NCI-H82 (cell line): ENCODE results near the gene EEF1A2.
"Not testable (repeated sequence)": the region's sequence is repeated elsewhere in the genome, so short reads cannot be mapped to it uniquely, and the experiment has no call there.

Experiments
- DNase-seq: peaks from one replicate; lab custom pipeline; 2025; lab: John Stamatoyannopoulos, UW

EEF1A2 gene

DNA sequence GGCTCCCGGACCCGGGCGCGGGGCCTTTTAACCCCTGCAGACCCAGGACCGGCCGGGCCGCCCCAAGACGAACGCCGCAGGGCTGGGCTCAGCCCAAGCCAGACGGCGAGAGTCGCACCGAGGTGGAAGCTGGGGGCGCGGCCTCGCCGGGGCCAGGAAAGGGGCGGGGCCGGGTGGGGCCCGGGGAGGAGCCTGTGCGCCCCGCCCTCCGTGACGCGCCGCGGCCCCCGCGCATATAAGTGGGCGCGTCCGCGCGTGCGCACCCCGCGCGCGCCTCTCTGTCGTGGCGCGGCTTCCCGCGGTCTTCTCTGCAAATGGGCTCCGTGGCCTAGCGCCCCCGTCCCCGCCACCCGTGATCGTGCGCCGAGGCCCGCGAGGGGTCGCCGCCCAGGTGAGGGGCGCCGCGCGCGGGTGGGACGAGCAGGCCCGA is 21.6 kb upstream of the EEF1A2 start, which contains the start of gene PPDPF:
PPDPF (plus strand) TSS at position 262 of the 430 bp plus-strand sequence. CDS start 544 bp downstream, outside the sequence.
- peak; percentile 85 for DNase-seq

DNA sequence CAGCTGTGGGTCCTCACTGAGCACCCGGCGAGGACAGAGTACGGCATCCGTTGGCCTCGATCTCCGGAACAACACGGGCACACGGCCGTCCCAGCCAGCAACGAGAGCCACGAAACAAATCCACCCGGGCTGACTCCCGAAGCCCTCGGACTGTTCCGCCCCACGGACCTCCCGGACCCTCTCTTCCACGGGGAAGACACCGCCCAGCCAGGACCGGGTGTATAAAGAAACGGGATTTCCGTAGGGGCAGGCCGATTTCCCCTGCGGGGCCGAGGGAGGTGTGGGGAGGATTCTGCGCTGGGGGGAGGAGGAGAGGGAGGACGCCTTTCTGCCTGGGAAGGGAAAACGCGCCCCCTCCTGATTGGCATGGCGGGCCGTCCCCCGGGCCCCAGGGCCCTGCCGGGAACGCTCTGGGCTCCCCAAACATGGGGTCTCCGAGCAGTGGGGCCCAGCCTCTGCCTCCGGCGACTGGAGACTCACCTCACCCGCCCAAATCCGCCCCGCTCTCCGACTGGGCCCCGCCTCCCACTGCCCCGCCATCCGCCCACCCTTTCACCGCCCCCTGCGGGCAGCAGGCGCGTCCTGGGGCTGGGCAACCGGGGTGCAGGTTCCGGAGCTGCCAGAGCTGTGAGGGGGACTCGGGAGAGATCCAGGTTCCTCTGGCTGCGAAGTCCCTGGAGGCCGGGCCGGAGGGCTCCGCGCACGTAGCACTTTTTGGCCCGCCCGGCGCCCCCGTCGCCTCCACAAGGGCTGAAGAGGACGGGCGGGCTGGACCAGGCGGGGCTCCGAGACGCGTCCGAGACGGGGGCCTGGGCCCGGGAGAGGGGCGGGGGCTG is 21.0 kb upstream of the EEF1A2 start:
- peak; percentile 62 for DNase-seq

- no peak for DNase-seq
Observed at GRCh38 chr20:63518946-63519667, 20.2 kb upstream of the EEF1A2 start.

DNA sequence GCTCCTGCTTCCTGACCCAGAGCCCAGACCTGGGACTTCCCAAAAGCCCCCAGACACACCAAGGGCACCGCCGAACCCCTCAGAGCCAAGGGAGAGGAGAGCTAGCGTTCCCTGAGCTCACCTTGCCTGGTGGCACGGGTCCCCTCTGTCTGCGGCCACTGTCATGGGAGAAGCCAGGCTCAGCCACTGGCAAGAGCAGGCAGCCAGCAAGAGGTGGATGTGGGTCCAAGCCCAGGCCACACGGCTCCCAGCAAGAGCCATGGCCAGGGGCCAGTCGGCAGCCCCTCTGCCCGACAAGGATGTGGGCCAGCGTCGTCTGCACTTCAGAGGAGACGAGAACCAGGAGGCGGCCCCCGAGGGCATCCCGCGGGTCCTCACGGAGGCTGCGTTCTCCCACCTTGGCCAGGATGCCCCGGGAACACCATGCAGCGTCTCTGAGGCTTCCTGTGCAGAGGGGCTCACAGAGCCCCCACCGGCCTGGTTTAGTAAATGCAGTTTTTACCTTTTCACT is 19.5 kb upstream of the EEF1A2 start:
- DNase-seq: peak; percentile 37

- no peak for DNase-seq
Observed at GRCh38 chr20:63517376-63518309, 18.8 kb upstream of the EEF1A2 start.

DNA sequence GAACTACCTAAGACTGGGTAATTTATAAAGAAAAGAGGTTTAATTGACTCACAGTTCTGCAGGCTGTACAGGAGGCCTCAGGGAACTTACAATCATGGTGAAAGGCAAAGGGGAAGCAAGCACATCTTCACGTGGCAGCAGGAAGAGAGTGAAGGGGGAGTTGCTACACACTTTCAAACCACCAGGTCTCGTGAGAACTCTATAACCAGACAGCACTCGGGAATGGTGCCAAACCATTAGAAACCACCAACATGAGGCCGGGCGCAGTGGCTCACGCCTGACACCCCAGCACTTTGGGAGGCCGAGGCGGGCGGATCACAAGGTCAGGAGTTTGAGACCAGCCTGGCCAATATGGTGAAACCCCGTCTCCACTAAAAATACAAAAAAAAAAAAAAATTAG is 15.6 kb upstream of the EEF1A2 start:
- DNase-seq: not testable (repeated sequence)

DNA sequence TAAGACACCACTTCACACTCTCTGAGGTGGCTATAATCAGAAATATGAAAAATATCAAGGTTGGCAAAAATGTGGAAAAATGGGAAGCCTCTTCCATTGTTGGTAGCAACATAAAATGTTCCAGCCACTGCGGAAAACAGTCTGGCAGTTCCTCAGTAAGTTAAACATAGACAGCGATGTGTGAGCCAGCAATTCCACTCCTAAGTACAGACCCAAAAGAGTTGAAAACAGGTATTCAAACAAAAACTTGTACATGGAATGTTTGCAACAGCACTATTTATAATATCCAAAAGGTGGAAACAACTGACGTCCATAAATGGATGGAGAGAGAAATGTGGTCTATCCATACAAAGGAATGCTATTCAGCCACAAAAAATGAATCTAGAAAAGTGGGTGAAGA is 14.3 kb upstream of the EEF1A2 start:
- no peak for DNase-seq

DNA sequence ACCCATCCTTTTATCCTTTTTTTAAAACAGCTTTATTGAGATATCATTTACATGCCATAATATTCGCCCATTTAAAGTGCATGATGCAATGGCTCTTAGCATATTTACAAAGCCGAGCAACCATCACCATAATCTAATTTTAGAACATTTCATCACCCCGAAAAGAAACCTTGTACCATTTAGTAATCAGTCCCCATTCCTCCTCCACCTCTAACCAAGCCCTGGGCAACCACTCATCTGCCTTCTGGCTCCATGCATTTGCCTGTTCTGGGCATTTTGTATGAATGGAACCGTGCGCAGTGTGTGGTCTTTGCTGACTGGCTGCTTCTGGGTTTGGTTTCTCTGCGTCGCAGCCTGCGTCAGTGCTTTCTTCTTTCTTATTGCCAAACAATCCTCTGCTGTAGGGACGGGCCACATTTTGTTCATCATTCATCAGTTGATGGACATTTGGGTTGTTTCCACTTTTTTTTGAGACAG is 10.2 kb upstream of the EEF1A2 start:
- no peak for DNase-seq

DNA sequence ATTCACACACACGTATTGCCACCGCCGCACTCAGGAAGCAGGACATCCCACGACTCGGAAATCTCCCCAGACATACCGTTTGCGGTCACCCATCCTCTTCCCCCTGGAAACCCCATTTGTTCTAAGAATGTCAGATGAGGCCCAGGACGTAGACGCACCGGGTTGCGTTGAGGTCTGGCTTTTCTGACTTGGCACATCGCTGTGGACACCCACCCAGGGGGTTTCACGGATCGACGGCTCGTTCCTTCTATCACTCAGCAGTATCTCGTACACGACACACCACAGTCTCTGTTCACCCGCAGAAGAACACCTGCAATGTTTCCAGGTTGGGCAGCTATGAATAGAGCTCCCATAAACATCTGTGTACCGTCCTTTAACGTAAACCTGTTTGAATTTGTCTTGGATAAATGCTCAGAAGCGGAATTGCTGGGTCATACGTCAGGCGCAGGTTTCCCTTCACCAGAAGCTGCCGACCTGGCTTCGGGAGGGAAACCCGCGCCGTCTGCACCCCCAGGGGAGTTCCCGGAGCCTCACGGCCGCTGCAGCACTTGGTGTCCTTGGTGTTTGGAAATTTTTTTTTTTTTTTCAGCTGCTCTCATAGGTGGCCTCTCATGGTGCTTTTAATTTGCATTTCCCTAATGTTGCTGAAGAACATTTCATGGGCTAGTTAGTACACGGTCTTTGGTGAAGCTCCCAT is 9.3 kb upstream of the EEF1A2 start:
- no peak for DNase-seq

DNA sequence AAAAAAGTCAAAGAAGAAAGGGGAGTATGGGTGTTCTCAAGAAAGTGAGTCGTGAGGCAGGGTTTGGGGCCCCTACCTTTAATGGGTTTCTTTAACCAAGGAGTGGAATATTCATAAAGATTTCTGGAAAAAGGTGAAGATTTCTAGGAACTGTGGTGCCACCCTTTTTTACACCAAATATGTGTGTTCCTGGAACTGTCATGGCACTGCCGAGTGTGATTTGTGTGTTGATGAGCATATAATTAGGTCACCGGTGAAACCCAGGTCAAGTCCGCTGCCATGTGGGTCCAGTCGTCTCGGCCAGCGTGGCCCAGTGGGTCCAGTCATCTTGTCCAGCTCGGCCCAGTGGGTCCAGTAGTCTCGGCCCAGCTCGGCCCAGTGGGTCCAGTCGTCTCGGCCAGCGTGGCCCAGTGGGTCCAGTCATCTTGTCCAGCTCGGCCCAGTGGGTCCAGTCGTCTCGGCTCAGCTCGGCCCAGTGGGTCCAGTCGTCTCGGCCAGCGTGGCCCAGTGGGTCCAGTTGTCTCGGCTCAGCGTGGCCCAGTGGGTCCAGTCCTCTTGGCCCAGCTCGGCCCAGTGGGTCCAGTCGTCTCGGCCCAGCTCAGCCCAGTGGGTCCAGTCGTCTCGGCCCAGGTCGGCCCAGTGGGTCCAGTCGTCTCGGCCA is 8.3 kb upstream of the EEF1A2 start:
- no peak for DNase-seq

- DNase-seq: no peak
Observed at GRCh38 chr20:63505723-63506122, 6.8 kb upstream of the EEF1A2 start.

DNA sequence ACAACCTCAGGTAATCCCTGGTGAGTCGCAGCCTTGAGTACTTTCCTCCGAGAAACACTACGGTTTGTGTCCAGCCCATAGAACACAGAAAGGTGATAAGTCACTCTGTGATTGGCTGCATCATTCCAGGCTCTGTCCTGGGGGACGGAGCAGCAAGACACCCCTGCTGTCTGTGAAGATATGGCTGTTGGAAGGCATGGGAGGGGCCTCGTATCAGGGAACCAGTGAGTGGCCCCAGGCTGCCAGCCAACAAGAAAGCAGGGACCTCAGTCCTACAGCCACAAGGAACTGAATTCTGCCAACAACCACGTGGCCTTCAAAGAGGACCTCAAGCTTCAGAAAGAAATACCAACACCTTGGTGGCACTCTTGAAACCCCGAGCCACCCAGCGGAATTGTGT is 6.4 kb upstream of the EEF1A2 start:
- no peak for DNase-seq

DNA sequence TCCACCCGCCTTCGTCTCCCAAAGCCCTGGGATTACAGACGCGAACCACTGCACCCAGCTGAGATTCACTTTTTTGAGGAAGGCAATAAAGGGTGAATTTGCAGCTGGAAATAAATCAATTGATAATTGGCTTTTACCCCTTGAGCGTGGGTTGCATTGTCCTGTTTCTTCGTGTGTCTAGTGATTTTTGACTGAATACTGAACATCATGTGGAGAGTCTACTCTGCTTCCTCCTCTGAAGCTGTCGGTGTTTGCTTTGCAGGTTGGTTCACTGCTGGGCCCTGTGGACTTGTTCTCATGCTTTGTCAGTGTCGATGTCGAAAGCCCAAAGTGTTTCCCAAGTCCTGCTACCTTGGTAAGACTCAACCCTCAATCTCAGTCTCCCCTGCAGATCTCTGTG is 5.8 kb upstream of the EEF1A2 start:
- DNase-seq: no peak

DNA sequence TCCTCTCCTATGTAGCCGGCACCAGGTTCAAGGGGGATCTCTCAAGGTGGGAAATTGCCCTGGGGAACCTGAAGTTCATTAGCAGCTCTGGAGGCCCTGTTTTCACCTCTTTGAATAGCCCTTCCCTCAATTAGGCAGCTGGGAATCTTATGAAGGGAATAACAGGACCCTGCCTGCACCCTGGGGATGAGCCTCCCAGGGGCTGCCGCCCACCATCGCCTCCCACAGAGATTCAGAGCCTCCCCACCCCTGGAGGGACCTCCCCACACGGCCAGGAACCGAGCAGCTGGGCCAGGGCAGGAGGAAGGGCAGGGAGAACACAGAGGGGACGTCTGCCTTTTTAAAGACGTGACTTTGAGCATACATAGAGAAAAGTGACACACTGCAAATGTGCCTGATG is 4.6 kb upstream of the EEF1A2 start:
- no peak for DNase-seq

- DNase-seq: no peak
Observed at GRCh38 chr20:63502671-63503172, 3.8 kb upstream of the EEF1A2 start.

GRCh38 chr20:63501818-63502670 is 3.2 kb upstream of the EEF1A2 start:
- peak; percentile 84 for DNase-seq

- no peak for DNase-seq
Observed at GRCh38 chr20:63500902-63501817, 2.3 kb upstream of the EEF1A2 start.

- DNase-seq: no peak
Observed at GRCh38 chr20:63500151-63500901, 1.4 kb upstream of the EEF1A2 start.
